Measurements from ENCODE around the gene BMP7. TPM values are rescaled to one million over a fixed set of nuclear protein-coding genes. Genes with fewer than 3 reads are reported as not detected.
A peak's percentile ranks its signal among the peaks of the same experiment; 100 is the strongest.

BMP7 gene
- total and polyA plus RNA-seq, 2 of the 13 experiments (the other 11 are each of a cell fraction or from before 2014, with no cell fraction given): not detected

DNA sequence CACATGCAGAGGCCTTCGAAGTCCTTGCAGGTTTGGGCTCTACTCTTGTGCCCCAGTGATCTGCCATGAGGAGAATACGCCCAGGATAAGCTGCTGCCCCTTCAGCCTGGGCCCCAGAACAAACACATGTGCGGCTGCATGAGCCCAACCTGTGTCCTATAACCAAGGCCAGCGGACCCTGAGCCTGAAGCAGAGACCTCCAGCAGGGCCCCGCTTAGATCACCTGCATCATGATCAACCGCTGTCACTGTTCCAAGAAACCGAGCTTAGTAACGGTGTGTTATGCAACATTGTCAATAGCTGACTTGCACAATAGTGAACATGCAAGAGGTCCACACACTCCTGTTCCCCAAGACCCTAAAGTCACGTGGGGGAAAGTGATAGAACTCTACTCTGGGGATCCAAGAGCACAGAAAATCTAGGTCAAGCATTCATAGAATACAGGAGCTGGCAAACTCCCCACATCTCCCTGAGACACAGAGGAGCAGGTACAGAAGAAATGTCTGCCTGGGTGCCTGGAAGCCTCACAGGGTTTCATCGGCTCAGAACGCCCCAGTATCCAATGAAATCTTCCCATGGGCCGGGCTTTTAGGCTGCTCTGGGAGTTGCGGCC is 136.2 kb downstream of the BMP7 start (continued):
- TF ChIP-seq, protein P1, sequence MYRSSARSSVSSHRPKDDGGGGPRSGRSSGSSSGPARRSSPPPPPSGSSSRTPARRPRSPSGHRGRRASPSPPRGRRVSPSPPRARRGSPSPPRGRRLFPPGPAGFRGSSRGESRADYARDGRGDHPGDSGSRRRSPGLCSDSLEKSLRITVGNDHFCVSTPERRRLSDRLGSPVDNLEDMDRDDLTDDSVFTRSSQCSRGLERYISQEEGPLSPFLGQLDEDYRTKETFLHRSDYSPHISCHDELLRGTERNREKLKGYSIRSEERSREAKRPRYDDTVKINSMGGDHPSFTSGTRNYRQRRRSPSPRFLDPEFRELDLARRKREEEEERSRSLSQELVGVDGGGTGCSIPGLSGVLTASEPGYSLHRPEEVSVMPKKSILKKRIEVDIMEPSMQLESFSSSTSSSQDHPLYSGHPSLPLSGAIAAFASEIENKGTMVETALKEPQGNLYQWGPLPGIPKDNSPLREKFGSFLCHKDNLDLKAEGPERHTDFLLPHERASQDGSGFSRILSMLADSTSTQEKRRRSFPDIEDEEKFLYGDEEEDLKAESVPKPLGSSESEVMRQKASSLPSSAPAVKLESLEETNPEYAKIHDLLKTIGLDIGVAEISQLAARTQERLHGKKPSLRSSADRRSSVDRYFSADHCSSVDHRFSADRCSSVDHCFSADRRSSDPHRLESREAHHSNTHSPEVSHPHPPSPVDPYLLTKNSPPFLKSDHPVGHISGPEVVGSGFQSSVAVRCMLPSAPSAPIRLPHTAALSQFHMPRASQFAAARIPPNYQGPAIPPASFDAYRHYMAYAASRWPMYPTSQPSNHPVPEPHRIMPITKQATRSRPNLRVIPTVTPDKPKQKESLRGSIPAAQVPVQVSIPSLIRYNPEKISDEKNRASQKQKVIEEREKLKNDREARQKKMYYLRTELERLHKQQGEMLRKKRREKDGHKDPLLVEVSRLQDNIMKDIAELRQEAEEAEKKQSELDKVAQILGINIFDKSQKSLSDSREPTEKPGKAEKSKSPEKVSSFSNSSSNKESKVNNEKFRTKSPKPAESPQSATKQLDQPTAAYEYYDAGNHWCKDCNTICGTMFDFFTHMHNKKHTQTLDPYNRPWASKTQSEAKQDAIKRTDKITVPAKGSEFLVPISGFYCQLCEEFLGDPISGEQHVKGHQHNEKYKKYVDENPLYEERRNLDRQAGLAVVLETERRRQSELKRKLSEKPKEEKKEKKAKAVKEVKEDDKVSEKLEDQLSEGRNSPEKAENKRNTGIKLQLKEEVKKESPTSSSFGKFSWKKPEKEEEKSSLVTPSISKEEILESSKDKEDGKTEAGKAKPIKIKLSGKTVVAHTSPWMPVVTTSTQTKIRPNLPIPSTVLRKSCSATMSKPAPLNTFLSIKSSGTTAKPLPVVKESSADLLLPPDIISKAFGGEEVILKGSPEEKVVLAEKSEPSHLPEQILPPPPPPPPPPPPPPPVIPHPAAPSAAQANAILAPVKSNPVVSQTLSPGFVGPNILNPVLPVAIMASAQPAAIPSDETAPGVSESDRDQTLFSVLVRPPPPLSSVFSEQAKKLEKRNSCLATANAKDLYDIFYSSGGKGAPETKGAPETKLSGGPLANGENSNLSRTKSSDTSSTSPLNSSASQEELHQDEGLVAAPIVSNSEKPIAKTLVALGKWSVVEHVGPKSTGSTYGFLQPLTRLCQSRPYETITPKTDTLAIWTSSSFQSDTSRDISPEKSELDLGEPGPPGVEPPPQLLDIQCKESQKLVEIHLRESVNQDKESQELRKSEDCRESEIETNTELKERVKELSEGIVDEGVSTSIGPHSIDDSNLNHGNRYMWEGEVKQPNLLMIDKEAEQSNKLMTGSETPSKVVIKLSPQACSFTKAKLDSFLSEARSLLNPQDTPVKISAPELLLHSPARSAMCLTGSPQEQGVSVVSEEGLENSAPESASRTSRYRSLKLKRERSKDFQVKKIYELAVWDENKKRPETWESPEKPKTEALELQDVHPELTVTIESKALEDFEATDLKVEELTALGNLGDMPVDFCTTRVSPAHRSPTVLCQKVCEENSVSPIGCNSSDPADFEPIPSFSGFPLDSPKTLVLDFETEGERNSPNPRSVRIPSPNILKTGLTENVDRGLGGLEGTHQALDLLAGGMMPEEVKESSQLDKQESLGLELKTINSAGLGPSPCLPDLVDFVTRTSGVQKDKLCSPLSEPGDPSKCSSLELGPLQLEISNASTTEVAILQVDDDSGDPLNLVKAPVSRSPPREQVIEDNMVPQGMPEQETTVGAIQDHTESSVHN (CRISPR knock-in tag; IDR thresholded peaks at IDR 0.05): no peak; the same call in 1 of the 2 replicates
- TF ChIP-seq, protein P2, sequence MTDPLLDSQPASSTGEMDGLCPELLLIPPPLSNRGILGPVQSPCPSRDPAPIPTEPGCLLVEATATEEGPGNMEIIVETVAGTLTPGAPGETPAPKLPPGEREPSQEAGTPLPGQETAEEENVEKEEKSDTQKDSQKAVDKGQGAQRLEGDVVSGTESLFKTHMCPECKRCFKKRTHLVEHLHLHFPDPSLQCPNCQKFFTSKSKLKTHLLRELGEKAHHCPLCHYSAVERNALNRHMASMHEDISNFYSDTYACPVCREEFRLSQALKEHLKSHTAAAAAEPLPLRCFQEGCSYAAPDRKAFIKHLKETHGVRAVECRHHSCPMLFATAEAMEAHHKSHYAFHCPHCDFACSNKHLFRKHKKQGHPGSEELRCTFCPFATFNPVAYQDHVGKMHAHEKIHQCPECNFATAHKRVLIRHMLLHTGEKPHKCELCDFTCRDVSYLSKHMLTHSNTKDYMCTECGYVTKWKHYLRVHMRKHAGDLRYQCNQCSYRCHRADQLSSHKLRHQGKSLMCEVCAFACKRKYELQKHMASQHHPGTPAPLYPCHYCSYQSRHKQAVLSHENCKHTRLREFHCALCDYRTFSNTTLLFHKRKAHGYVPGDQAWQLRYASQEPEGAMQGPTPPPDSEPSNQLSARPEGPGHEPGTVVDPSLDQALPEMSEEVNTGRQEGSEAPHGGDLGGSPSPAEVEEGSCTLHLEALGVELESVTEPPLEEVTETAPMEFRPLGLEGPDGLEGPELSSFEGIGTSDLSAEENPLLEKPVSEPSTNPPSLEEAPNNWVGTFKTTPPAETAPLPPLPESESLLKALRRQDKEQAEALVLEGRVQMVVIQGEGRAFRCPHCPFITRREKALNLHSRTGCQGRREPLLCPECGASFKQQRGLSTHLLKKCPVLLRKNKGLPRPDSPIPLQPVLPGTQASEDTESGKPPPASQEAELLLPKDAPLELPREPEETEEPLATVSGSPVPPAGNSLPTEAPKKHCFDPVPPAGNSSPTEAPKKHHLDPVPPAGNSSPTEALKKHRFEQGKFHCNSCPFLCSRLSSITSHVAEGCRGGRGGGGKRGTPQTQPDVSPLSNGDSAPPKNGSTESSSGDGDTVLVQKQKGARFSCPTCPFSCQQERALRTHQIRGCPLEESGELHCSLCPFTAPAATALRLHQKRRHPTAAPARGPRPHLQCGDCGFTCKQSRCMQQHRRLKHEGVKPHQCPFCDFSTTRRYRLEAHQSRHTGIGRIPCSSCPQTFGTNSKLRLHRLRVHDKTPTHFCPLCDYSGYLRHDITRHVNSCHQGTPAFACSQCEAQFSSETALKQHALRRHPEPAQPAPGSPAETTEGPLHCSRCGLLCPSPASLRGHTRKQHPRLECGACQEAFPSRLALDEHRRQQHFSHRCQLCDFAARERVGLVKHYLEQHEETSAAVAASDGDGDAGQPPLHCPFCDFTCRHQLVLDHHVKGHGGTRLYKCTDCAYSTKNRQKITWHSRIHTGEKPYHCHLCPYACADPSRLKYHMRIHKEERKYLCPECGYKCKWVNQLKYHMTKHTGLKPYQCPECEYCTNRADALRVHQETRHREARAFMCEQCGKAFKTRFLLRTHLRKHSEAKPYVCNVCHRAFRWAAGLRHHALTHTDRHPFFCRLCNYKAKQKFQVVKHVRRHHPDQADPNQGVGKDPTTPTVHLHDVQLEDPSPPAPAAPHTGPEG (CRISPR knock-in tag; IDR thresholded peaks at IDR 0.05): no peak
- TF ChIP-seq PHF20 (CRISPR knock-in tag; IDR thresholded peaks at IDR 0.05): no peak
- TF ChIP-seq MAFG (CRISPR knock-in tag; IDR thresholded peaks at IDR 0.05): peak; percentile 86
- peak; percentile 32; the same call in 1 of the 3 replicates for TF ChIP-seq MXI1 (IDR thresholded peaks at IDR 0.05; ENCODE audit: borderline replicate concordance, low read depth, low read length)
- 0 out of 2 replicates have a peak, but pooled peaks have one; percentile 82 for TF ChIP-seq FOXJ3 (CRISPR knock-in tag; IDR thresholded peaks at IDR 0.05; ENCODE audit: borderline replicate concordance)
- TF ChIP-seq CREM (IDR thresholded peaks at IDR 0.05): peak; percentile 69
- TF ChIP-seq CREM (CRISPR knock-in tag; IDR thresholded peaks at IDR 0.05): no peak
- TF ChIP-seq GATA4 (IDR thresholded peaks at IDR 0.05; ENCODE audit: borderline replicate concordance, low read depth): no peak; the same call in 1 of the 2 replicates
- TF ChIP-seq, protein P3, sequence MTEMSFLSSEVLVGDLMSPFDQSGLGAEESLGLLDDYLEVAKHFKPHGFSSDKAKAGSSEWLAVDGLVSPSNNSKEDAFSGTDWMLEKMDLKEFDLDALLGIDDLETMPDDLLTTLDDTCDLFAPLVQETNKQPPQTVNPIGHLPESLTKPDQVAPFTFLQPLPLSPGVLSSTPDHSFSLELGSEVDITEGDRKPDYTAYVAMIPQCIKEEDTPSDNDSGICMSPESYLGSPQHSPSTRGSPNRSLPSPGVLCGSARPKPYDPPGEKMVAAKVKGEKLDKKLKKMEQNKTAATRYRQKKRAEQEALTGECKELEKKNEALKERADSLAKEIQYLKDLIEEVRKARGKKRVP (CRISPR knock-in tag; IDR thresholded peaks at IDR 0.05): peak in 1 of 2 experiments; percentile 97; a peak in 2 of 4 replicates
- no peak for TF ChIP-seq KLF13 (CRISPR knock-in tag; IDR thresholded peaks at IDR 0.05)
- TF ChIP-seq, protein P4, sequence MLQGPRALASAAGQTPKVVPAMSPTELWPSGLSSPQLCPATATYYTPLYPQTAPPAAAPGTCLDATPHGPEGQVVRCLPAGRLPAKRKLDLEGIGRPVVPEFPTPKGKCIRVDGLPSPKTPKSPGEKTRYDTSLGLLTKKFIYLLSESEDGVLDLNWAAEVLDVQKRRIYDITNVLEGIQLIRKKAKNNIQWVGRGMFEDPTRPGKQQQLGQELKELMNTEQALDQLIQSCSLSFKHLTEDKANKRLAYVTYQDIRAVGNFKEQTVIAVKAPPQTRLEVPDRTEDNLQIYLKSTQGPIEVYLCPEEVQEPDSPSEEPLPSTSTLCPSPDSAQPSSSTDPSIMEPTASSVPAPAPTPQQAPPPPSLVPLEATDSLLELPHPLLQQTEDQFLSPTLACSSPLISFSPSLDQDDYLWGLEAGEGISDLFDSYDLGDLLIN (CRISPR knock-in tag; IDR thresholded peaks at IDR 0.05; ENCODE audit: borderline replicate concordance): no peak
- TF ChIP-seq ZNF317 (CRISPR knock-in tag; IDR thresholded peaks at IDR 0.05): 0 out of 2 replicates have a peak, but pooled peaks have one; percentile 38
